M059J (cell line): ENCODE data around the gene CAMK1D. TPM values are rescaled to one million over a fixed set of nuclear protein-coding genes. Genes with fewer than 3 reads are reported as not detected.

Experiments
- DNase-seq: peaks from one replicate; pipeline ENCODE4 v3.0.0-alpha.2; 2012; ENCODE audit warnings: low read depth
- total RNA-seq: library from RNA; depleted of rRNA; stranded (reverse); fragments of >200 nt; shearing (Covaris generic); gene quantifications from 2 replicates; pipeline ENCODE4 v1.2.3, GENCODE V29; 2014

CAMK1D gene
- total RNA-seq, 1 experiment from 2014 or later: 0.57 TPM

DNA sequence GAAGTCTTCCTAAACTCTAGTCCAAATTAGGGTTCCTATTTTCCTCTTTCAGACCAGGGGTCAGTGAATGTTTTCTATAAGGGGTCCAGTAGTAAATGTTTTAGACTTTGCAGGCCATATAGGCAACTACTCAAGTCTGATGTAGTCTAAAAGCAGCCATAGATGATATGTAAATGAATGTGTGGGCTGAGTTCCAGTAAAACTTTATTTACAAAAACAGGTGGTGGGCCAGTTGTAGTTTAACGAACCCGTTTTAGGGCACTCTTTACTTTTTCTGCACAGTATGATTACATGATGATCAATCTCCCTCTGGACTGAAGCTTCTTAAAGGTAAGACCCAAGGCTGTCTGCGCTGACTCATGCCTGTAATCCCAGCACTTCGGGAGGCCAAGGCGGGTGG is 243.6 kb downstream of the CAMK1D start:
- no peak for DNase-seq

- no peak for DNase-seq
These were observed 245.1 kb downstream of the CAMK1D start for GRCh38 chr10:12594448-12594944.

DNA sequence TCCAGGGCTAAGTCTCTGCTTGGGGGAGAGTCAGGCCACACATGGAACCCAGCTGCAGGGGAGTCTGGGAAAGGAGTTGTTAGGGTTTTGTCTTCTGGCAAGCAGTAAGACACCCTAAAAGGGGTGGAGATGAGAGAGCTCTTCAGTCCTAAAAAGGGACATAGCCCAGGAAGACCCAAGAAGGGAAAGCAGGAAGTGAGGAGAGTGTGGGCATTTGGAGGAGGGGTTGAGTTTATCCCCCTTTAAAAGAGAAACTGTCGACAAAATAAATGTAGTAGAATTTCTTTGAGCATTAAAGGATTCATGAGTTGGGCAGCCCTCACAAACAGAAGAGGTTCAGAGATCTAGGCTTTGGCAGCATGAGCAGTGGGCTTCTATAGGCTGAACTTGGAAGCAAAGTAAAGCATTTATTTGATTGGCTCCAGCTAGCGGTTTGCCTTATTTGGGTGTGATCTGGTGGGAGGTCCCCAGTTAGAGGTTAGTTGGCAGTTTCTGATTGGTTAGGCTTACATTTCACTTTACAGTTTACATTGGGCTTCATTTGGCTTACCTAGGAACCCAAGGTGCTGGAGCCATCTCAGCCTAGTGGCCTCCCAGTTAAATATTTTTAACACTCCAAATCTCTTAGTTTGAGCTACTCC is 246.7 kb downstream of the CAMK1D start:
- DNase-seq: no peak

DNA sequence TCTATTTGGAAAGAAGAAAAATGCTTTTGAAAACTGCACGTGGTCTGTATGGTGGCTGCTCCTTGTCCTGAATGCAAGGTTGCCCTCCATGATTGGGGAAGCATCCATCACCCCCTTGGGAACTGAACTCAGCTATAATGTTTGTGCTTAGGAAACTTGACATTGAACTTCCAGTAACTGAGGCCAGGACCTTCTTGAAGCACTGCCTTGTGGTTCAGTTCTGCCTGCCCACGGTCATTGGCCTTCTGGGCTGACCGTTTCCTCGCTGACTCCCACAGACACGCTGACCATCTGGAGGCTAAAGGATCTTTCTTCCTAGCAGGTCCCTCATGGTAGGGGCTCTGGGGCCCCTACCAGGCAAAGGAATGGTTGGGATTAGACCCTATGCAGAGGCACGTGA is 247.8 kb downstream of the CAMK1D start:
- DNase-seq: no peak

DNA sequence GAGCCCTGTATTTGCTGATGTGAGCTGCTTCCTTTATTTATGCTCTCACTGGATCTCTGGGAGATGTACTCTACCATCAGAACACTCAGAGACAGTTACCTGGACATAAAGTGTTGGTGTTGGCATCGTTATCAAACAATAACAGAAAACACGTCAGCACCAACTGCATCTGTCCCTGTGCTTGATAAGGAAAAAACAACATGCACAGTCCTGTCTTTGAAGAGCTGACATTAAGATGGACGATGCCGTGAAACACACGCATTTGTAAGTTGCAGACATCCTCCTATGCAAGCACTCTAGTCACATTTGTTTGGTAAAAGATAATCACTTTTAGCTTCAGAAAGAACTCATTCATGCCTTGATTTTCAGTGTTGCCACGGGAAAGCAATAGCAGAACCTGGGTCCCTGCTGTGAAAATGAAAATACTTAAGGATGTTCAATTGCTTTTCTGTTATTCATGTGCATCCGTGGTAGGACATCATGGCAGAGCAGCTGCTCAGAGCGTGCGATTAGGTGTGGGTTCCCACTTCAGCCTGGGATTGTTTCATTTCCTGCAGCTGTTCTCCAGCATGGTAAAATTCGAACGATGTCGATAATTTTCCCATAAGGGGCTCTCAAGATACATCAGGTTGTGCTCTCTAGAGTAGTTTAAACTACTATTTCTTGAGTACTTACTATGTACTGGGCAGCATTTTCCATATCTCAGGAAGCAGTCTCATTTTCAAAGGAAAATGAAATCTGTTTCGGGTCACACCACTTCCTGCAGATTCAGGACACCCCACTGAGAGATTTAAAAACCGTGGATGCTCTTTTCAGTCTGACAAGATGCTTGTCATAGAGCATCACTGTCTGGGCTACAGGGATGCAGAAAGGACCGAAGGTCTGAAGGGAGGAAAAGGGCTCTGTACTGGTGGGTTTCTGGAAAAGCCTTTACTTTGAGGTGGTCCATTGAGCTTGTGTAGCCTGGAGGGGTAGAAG is 248.7 kb downstream of the CAMK1D start:
- DNase-seq: no peak

DNA sequence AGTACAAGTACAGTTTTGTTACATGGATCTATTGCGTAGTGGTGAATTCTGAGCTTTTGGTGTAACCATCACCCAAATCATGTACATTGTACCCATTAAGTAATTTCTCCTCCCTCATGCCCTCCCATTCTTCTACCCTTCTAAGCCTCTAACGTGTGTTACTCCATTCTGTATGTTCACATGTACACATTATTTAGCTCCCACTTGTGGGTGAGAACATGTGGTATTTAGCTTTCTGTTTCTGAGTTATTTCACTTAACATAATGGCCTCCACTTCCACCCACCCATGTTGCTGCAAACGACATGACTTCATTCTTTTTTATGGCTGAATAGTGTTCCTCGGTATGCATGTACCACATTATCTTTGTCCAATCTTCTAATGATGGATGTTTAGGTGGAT is 251.3 kb downstream of the CAMK1D start:
- no peak for DNase-seq

DNA sequence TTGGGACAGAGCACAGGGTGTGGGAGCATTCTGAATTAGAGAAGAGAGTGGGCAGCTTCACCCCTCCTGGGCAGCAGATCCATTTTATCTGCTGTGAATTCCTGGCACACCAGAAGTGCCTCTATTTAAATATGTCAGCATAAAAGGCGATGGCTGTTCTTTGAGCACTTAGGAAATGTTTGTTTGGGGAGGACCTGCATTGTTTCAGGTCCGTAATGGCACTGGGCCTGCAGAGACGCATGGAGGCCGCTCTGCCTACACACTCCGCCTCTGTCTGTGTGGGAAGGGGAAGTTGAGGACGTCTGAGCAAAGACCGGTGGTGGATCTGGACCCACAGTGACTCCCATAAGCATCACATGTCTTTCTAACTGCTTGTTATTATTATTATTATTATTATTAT is 253.2 kb downstream of the CAMK1D start:
- no peak for DNase-seq

- no peak for DNase-seq
These were observed 254.6 kb downstream of the CAMK1D start for GRCh38 chr10:12603766-12604470.

DNA sequence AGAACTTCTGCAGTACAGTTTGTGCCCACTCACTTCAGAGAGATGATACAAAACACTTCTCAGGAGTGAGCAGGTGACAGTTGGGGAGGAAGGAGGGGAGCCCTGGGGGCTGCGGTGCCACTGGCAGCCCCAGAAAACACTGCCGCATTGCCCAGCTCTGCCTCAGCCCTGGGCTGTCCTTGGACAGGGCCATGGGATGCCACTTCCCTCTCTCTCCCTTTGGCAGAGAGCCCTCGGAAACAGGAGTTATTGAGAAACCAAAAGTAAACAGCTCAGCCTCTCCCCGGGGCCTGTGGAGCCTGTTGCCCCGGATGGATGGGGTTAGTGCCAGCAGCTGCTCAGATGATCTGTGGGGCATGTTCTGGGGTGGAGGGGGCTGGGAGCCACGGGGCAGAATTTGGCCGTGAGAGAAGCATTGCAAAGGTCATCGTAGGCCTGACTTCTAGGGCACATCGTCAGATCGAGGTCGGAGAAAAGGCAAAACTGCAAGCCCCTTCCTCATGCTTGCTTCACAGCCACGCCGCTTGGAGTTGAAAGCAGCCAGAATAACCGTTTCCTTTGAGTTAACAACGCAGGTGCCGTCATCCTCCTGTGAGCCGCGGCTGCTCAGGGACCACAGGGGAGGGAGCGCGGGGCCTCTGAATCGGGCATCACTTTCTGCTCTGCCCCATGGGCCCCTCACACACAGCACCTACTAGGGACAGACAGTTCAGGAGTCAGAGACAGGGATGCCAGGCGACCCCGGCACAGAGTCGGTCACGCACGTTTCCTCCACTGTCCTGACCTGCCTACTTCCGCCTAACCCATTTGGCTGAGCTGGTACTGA is 256.4 kb downstream of the CAMK1D start:
- peak; percentile 69 for DNase-seq

DNA sequence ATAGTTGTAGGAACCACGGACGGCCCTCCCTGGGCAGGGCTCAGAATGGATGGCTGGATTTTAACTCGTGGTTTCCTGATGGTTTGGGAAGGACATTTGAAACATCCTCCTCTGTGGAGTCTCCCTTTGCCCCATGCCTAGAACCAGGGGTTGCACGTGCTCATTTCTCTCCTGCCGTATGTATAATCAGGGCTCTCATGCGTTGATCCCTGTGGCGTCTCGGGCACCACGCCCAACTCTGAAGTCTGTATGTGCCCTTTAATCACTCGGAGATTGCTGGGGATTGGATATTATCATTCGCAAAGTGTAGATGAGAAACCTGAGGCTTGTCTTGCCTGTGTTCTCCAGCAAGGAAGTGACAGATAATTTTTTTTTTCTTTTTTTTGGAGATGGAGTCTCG is 257.1 kb downstream of the CAMK1D start:
- no peak for DNase-seq

- no peak for DNase-seq
These were observed 259.4 kb downstream of the CAMK1D start for GRCh38 chr10:12608761-12609160.

DNA sequence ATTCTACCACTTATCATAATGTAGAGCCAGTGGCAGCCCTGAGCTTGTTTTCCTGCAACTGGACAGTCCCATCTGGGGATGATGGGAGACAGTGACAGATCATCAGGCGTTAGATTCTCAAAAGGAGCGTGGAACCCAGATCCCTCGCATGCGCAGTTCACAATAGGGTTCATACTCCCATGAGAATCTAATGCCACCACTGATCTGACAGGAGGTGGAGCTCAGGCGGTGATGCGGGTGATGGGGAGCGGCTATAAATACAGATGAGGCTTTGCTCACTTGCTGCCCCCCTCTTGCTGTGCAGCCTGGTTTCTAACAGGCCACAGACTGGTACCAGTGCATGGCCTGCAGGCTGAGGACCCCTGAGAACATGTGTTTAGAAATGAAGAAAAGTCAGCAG is 260.1 kb downstream of the CAMK1D start:
- DNase-seq: no peak

- DNase-seq: no peak
These were observed 263.8 kb downstream of the CAMK1D start for GRCh38 chr10:12613136-12613535.

GRCh38 chr10:12614177-12614995 is 265.0 kb downstream of the CAMK1D start:
- DNase-seq: no peak

- DNase-seq: no peak
These were observed 266.2 kb downstream of the CAMK1D start for GRCh38 chr10:12615296-12616220.

- no peak for DNase-seq
These were observed 268.1 kb downstream of the CAMK1D start for GRCh38 chr10:12617191-12618175.

DNA sequence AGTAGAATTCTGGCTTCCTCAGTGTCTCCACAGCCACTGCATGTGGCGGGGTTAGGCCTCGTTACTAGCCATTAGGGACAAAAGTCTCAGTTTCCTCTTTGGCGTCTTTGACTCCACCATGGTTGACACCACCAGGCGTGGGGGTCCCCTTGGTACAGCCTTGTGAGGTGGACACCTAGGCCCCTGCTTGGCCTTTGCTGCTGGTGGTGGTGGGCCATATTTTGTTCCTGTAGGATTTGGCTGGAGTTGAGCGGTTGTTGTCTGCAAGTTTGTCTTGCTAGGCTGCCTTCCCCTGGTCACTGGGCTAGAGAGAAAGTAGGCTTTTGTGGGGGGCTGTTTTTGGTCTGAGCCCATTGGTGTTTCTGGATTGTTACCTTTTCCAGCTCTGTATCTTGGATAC is 272.7 kb downstream of the CAMK1D start:
- no peak for DNase-seq

- DNase-seq: no peak
These were observed 273.3 kb downstream of the CAMK1D start for GRCh38 chr10:12622691-12623090.
